Suprapubic skin (tissue), 4 donors: ENCODE results near the gene NUP93.

ENCODE experiments used
- CTCF ChIP-seq, 2 donors: fragments of 200-600 bp in 1 of 2; fragments of 450-650 bp in 1 of 2; sonication (generic) in 1 of 2; IDR thresholded peaks; one replicate each; pipeline ENCODE4 v1.5.1; 2016 to 2019; ENCODE audit warnings: antibody characterized with exemption in 2 of 2, mild to moderate bottlenecking in 1 of 2, moderate library complexity in 1 of 2
- POLR2A ChIP-seq, 2 donors: fragments of 450-650 bp; IDR thresholded peaks; one replicate each; pipeline ENCODE4 v1.6.1; 2017; ENCODE audit warnings: antibody characterized with exemption in 2 of 2, mild to moderate bottlenecking in 2 of 2, moderate library complexity in 2 of 2
- POLR2AphosphoS5 ChIP-seq, 3 donors: sonication (generic); formaldehyde crosslinking; IDR thresholded peaks; one replicate each; pipeline ENCODE4 v1.6.1; 2017; ENCODE audit warnings: antibody characterized with exemption in 3 of 3

- TF ChIP-seq CTCF (IDR thresholded peaks at IDR 0.05) (no peak), POLR2AphosphoS5 (IDR thresholded peaks at IDR 0.05) (no peak), POLR2A (IDR thresholded peaks at IDR 0.05) (no peak)
Measured at GRCh38 chr16:56825826-56826225, 95.9 kb downstream of the NUP93 start.
